Measurements from ENCODE around the gene C22orf42.
"Not testable (repeated sequence)": the region's sequence is repeated elsewhere in the genome, so short reads cannot be mapped to it uniquely, and the experiment has no call there.

C22orf42 gene

DNA sequence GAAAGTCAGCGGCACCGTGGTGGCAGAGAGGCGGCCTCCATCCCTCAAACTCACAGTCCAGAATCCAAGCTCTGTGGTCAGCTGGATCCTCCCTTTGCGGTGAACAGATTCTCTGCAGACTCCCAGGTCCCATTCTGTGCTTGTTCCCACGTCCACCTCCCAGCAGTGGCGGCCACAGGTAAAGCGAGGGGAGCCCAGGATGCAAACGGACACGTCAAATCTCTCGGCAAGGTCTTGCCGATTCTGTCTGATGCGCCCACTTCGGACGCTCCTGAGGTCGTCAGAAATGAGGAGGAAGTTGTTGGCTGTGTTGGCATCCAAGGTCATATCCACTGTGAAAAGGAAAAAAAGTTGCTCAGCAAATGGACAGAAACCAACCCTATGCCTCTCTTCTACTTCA lies 31.9 kb upstream of the C22orf42 start:
- not testable (repeated sequence) for DNase-seq

DNA sequence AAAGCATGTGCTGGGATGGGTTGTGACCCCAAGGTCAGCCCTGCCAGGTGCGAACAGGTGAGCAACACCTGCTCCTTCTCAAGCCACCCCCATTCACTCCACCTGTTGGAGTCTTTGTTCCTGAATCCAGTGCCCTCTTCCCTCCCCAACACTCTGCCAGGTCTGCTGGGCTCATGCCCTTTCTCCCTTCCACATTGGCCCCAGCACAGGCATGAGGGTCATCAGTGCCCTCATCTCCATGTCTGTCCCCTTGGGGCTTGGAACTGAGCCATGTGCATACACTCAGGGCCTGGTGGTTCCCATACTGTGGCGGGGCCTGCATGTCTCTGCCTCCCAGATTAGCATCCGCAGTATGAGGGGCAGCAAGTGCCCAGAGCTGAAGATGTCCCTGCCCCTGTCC lies 26.7 kb upstream of the C22orf42 start:
- DNase-seq: no peak

DNA sequence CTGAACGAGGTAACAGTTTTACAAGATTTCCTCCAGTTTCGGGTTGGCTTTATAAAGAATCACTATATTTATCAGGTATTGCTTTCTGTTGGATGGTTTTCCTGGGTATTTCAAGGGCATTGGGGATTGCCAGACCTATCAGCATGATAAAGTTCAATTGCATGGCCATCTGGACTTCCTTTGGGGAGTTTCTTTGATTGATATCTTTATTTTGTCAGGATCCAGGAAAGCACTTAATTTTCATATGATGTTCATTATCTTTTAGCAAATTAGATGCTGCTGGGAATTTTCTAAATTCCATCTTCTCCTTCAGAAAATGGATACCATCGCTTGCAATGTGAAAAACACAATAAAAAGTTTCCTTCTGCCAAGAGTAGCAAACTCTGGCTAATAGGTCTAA lies 24.5 kb upstream of the C22orf42 start:
- DNase-seq: no peak

DNA sequence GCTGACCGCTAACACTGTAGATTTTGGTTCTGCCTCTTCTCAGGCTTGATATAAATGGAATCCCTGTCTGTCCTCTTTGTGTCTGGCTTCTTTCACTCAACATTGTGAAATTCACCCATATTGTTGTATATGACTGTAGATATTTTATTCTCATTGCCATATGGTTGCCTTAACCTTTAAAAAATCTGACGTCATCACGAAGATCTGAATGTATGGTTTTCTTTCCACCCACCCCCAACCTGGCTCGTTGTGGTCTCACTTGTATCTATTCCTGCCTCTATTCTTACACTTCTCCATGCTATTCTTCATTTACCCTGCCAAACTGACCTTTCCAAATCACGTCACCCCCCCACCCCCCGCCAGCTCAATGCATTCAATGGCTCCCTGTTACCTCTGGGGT lies 21.9 kb upstream of the C22orf42 start:
- no peak for DNase-seq

DNA sequence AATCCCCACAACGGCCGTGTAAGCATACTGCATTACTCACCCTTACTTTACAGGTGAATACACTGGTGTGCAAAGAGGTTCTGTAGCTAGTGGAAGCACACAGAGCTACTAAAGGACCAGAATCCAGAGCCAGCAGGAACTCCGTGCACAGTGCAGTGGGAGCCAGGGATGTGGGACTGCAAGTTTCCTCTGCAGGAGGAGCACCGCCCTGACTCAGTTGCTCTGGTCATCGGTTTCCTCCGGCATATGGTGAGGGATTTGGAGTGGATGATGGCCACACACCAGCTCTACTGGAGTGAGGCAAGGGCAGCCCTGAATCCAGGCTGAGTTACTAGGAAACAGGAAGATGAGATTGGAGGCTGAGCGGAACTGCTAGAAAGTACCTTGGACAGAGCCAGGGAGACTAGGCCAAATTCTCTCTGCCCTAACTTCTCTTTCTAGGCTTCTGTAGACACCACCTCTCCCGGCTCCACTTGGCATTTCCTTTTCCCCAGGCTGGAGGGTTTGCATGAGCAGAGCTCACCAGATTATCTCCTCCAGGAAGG lies 18.2 kb upstream of the C22orf42 start:
- DNase-seq: no peak

DNA sequence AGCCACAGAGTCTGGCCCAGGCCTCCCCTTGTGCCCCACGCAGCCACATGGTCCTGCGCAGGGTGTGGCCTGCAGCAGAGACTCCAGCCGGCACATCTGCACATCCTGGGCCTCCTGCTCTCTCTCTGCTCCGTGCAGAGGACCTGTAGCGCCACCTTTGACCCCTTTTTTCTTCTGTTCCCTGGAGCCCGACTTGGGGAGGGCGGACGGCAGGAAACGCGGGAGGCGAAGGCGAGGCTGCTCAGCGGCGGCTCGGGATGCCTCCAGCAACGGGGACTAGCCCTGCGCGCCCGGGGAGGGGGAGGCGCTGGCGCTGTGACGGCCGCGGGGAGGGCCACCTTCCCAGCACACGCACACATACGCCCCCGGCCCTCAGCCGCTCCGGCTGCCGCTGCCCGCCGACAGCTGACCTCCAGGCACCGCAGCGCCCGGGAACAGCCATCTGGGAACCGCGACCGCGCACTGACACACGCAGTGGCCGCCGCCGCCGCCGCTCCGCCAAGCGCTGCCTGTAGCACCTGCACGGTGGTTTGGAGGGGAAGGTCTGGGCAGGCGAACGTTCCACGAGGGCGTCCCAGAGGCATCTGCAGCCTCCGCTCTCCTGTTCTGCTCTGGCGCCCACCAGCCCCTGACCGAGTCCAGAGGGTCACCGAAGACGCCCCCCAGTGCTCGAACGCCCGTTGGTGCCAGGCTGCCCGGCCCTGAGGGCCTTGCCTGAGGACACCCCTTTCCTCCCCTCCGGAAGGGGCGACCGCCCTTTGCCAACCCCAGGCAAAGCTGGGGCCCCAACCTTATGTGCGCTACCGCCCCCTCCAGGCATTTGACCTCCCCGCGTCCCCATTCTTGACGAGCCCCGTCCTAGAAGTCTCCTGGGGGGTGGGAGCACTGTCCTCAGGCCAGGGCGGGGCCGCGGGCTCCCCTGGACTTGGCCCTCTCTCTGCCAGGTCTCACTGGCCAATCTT lies 16.9 kb upstream of the C22orf42 start:
- peak in 4 of 58 donors; percentile 4 to 21 (median 10) for DNase-seq

DNA sequence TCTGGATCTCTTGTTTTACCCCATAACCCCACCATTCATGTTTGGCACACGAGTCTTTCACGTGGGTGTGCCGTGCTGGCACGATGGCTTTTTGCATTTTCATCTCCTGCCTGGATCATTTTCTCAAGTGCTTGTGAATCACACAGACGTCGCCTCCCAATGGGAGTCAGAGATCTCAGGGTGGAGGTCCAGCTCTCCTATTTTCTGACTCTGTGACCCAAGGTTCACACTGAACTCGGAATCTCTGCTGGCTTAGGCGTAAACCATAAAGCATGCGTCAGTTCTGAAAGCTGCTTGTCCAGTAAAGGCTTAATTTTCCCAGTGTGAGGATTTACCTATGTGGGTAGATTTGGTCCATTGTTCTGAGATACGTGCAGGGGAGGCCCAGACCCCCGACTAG lies 16.0 kb upstream of the C22orf42 start:
- no peak for DNase-seq

DNA sequence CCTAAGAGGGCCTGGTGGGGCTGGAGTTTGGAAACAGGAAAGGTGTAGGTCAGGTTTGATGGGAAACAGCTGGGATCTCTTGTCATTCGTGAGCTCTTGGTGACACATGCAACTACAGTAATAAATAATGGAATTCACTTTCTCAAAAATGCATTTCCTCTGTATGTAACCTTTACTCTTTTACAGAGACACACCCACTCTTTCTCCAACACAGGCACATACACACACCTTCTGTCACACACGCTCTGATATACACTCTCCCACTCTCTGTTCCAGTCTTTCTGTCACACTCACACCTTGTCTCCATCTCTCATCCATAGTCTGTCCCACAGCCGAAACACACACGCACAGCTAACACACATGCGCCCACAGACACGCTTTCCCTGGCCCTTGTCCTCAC lies 6.6 kb upstream of the C22orf42 start:
- DNase-seq: no peak

DNA sequence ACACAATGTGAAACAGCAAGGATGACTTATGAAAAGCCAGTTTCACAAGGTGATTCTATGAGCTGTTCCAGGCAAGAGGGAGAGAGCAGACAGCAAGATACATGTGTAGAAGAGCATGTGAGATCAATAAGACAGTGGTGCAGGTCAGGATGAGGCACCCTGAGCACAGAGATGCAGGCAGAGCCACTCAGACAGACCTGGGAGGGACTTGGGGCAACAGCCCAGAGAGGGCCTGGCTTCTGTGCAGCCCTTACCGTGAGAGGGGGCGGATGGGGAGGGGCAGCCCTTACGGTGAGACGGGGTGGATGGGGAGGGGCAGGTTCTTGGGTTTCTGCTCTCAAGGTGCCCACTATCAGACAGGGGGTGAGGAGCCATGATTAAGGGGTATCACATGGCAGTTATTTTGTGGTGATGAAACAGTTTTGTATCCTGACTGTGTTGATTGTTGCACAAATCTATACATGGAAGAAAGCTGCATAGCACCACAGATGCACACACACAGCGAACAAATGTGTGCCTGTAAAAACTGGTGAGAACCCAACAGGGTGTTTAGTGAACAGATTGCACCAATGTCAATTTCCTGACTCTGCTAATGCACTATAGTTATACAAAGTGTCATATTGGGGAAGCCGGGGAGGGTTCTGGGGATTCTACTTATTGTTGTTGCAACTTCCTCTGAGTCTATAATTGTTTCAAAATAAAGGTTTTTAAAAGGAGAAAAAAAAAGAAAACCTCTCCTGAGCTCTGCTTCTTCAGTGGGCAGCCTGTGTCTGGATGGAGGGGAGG lies 5.2 kb upstream of the C22orf42 start:
- no peak for DNase-seq

DNA sequence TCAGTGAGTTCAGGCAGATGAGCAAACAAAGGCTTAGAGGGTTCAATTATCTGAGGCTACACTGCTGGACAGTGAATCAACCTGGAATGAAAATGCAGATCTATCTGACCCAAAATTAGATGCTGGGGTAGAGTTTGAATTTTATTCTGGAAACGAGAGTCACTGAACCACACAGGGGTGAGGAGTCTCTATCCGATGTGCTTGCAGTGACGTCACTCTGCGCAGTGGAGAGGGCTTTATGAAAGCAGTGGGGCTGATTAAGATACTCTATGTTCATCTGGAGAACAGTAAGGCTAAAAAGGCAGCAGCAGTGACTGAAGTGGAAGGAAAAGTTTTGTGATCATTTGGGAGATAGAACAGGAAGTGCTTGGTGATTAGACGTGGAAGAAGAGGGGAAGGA lies 1.3 kb upstream of the C22orf42 start:
- not testable (repeated sequence) for DNase-seq

DNA sequence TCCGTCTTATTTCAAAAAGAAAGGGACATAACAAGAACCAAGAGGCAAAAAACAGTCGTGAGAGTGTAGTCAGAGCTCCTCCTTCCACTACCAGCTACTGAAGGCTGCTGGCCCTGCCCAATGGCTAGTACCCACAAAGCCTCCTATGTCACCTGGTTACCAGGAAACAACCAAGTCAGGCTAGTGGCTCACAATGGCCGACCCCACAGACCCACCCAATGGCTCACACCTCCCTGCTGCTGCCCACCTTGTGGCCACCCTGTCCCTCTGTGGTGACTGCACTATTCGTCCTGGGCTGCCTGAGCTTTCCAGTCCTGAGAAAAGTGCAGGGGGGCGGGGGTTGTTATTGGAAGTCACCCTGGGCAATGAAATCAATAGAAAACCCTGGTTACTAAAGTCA lies 1.5 kb downstream of the C22orf42 start:
- not testable (repeated sequence) for DNase-seq

DNA sequence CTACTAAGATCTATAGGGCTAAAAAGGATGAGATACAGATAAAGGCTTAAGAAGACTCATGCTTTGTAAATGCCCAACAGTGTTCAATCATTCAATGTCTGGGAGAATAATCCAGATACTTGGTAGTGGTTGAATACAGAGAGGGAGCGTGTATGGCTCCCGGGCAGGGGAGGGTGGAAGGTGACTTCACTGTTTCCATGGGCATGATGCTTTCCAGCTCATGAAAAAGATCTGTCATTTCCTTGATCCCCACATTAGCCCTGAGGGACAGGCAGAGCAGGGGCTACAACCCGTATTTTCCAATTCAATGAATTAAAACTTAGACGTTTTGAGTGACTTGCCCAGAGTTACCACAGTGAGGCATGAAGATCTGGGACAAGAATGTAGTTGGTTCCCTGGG lies 4.4 kb downstream of the C22orf42 start:
- not testable (repeated sequence) for DNase-seq

DNA sequence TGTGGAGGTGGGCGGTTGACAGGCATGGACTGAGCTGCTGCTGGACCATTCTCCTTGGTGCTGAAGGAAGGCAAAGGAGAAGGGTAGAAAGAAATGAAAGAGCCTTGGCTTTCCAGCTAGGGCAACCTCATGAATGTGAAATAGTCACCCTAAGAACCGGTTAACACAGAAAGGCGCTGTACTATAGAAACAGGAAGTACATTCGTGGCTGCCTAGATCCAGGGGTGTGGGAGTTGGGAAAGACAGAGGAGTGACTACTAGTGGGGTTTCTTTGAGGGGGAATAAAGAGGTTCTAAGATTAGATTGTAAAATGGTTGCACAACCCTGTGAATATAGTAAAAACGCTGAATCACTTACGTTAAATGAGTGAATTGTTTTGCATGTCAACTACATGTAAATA lies 7.5 kb downstream of the C22orf42 start:
- DNase-seq: not testable (repeated sequence)

DNA sequence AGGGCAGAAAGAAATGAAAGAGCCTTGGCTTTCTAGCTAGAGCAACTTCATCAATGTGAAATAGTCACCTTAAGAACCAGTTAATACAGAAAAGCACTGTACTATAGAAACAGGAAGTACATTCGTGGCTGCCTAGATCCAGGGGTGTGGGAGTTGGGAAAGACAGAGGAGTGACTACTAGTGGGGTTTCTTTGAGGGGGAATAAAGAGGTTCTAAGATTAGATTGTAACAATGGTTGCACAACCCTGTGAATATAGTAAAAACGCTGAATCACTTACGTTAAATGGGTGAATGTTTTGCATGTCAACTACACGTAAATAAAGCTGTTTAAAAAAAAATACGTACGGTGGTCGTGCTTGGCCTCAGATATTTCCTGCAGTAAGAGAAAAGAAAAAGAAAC lies 8.5 kb downstream of the C22orf42 start:
- not testable (repeated sequence) for DNase-seq

DNA sequence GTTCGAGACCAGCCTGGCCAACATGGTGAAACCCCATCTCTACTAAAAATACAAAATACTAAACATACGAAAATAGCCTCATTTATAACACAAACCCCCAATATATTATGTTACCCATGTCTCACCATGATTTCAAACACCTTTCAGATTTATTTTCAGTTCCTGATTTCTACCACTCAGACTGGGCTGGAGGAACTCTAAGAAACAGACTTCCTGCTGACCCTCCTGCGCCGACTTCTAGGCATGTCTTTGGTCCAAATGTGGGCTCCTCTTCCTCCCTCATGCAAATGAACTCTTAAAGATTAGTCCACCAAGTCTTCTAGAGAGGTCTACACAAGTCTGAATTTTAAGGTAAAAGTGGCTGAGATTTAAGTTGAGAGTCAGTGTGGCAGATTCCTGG lies 10.7 kb downstream of the C22orf42 start:
- DNase-seq: not testable (repeated sequence)

DNA sequence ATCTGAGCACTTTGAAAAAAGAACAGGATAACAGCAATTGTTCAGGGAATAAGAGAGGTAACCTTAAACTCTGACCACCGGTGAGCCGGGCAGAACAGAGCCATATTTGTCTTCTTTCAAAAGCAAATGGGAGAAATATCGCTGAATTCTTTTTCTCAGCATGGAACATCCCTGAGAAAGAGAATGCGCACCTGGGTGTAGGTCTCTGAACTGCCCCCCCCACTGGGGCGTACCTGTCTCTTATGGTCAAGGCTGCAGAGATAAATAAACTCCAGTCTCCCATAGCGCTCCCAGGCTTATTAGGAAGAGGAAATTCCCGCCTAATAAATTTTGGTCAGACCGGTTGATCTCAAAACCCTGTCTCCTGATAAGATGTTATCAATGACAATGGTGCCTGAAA lies 12.0 kb downstream of the C22orf42 start:
- not testable (repeated sequence) for DNase-seq

DNA sequence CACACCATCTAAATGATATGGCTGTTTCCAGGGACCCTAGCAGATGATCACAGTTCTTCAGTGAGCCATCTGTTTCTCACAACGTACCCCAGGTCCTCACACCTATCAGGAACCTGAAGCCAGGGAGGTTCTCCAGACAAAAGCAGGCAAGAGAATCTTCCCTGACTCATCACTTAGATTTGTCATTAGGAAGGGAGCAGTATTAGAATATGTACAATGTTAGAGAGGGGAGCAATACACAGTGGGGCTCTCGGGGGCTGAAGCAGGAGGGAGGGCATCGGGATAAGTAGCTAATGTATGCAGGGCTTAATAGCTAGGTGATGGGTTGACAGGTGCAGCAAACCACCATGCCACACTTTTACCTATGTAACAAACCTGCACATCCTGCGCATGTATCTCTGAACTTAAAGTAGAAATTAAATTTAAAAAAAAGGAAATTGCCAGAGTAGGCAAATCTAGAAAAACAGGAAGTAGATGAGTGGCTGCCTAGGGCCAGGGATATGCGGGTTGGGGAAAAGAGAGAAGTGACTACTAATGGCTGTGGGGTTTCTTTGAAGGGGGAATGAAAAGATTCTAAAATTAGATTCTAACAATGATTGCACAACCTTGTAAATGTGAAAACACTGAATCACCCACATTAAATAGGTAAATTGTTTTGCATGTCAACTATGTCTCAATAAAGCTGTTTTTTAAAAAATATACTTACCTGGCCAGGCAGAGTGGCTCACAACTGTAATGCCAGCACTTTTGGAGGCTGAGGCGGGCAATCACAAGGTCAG lies 14.4 kb downstream of the C22orf42 start:
- peak in 1 of 58 donors; percentile 15 for DNase-seq

DNA sequence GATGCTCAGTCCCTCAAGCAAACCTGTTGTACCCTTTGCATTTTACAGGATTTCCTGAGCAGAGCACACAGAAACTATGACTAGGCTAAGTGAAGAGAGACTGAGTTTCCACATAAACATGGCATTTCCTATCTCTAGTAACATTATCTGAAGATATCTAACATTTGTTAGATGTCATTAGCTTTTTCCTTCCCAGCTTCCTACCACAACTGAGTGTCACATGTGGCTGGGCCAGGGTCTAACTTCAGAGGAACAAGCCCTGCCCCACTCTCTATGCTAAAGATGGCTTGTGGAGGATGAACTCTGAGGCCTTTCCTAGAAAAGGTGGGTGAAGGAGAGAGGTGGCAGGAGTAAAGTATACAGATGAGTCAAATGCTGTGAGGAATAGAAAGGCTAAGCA lies 16.5 kb downstream of the C22orf42 start:
- no peak for DNase-seq

DNA sequence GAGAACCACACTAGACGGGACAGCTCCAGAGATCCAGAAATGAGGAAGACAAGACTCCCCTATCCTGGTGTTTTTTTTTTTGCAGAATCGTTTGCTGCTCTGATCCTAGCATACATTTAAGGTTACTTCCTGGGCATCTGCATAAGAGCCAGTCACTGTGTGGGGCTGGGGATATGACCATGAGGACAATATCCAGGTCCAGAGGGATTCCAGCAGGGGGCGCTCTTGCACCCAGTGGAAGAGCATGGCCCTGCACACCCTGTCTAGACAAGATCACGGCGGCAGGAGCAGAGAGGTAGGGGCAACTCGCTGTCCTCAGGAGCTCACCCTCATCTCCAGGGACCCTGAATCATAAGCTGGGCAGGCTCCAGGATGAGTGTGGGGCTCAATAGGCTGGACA lies 18.4 kb downstream of the C22orf42 start:
- DNase-seq: not testable (repeated sequence)

DNA sequence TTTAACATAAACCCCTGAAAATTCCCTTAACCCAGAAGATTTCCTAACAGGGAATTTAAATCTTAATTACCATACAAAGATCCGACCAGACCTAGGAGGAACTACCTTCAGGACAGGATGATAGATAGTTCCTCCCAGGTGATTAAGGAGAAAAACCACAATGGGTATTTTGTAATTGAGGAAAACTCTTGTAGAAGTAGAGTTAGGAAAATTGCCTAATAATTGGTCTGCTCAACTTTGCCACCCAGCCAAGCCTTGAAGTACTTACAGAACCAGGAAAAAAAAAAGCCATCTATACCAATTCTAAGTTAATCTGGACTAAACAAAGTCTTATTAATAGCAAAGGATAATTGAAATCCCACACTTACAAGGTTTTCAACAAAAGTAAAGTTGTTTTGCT lies 20.5 kb downstream of the C22orf42 start:
- not testable (repeated sequence) for DNase-seq

DNA sequence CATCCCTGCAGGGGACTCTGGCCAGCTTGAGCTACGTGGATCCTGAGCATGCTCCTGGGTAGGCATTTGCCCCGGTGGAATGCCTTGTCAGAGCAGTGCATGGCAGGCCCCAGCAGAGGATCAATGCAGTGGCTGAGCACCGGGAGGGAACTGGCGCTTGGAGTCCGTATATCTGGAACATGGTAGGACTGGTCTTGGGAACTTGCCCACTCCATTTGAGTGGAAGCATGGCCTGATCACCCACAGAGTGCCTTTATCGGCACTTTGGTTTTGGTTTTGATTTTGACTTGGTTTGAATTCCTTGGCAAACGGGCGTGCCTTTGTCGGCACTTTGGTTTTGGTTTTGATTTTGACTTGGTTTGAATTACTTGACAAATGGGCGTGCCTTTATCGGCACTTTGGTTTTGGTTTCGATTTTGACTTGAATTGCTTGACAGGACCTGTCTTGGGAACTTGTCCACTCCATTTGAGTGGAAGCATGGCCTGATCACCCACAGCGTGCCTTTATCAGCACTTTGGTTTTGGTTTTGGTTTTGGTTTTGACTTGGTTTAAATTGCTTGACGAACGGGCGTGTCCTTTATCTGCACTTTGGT lies 21.3 kb downstream of the C22orf42 start:
- DNase-seq: not testable (repeated sequence)
